NK-92 (cell line): ENCODE measurements around the gene AFAP1L2.

ENCODE experiments used
- DNase-seq: peaks from one replicate; lab custom pipeline; 2025; ENCODE audit not compliant: unreplicated experiment; lab: John Stamatoyannopoulos, UW

Gene AFAP1L2

GRCh38 chr10:114246679-114247305 is 157.5 kb downstream of the AFAP1L2 start:
- DNase-seq: no peak

- DNase-seq: no peak
These were observed 159.0 kb downstream of the AFAP1L2 start for GRCh38 chr10:114245121-114245791.
